ENCODE measurements around the gene PPP1R12B.
"Not testable (repeated sequence)": the region's sequence is repeated elsewhere in the genome, so short reads cannot be mapped to it uniquely, and the experiment has no call there.

DNA sequence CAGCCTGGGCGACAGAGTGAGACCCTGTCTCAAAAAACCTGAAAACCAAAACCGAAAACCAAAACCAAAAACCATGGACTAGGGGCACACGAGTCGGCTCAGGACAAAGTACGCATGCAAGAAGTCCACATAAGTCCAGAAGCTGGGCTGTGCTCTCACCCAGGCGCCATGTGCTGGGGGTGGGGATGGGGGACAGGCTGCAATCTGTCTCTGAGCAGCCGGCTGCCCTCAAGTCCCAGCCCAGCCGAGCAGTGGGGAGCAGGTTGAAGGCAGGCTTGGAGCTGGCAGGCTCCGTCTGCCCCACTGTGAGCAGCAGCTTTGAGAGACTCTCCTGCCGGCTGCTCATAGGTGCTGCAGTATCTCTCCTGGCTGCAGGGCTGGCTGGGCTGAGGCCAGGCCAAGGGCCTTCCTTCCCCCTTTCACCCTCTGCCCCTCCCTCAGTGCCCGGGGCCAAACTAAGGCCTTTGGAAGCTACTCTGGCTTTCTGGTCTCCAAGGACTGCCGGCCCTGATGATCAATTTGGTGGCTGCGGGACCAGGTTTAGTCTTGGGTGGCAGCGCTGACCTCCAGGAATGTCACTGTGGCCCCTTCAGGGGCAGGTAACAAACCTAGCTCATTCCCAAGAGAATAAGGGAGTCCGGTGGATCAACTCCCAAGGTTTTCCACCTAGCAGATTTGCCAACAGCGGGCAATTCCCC, 289.0 kb downstream of the PPP1R12B start:
- TF ChIP-seq, protein P1, sequence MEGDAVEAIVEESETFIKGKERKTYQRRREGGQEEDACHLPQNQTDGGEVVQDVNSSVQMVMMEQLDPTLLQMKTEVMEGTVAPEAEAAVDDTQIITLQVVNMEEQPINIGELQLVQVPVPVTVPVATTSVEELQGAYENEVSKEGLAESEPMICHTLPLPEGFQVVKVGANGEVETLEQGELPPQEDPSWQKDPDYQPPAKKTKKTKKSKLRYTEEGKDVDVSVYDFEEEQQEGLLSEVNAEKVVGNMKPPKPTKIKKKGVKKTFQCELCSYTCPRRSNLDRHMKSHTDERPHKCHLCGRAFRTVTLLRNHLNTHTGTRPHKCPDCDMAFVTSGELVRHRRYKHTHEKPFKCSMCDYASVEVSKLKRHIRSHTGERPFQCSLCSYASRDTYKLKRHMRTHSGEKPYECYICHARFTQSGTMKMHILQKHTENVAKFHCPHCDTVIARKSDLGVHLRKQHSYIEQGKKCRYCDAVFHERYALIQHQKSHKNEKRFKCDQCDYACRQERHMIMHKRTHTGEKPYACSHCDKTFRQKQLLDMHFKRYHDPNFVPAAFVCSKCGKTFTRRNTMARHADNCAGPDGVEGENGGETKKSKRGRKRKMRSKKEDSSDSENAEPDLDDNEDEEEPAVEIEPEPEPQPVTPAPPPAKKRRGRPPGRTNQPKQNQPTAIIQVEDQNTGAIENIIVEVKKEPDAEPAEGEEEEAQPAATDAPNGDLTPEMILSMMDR (IDR thresholded peaks at IDR 0.05) = not testable (repeated sequence)
- TF ChIP-seq POLR2A (IDR thresholded peaks at IDR 0.05); POLR2AphosphoS5 (IDR thresholded peaks at IDR 0.05; ENCODE audit: insufficient read depth in 1 of 2, low read depth in 1 of 2): not testable (repeated sequence)
